T-helper 2 cell (primary cell): Measurements from ENCODE around the gene S100A8.
A peak's percentile ranks its signal among the peaks of the same experiment; 100 is the strongest.
"Not testable (repeated sequence)": the region's sequence is repeated elsewhere in the genome, so short reads cannot be mapped to it uniquely, and the experiment has no call there.

Experiments used
- DNase-seq, 5 experiments: peaks; one replicate each; pipeline versions ENCODE4 v3.0.0 to v3.0.0-alpha.2; 2012 to 2022
- total RNA-seq, 2 donors: gene quantifications; one replicate each; lab custom pipeline; 2026; lab: John Stamatoyannopoulos, UW

S100A8 gene
- 0 to 0.07 reads per million in 2 donors for total RNA-seq

- DNase-seq: no peak
Measured at GRCh38 chr1:153390938-153391710, at the start of gene S100A8. Gene S100A8 (minus strand): TSS chr1:153391073. CDS start chr1:153390535, 538 bp downstream.

DNA sequence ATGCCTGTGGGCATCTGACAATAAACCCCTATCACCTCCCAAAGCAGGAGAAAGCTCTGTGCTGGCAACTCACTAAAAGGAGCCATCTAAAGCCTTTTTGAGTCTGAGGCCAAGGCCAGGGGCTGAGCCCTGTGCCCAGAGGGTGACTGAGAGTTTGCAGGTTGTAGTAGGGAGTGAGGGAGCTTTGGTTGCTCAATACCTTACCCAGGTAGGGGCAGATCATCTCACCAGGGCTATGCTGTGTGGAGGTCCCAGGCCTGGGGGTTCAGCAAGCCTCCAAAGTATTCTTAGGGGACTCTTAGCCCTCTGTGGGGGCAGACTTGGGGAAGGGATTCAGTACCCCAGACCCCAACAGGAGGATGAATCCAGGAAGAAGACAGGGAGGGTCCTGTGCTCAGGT is 48.4 kb upstream of the S100A8 start:
- DNase-seq: no peak

DNA sequence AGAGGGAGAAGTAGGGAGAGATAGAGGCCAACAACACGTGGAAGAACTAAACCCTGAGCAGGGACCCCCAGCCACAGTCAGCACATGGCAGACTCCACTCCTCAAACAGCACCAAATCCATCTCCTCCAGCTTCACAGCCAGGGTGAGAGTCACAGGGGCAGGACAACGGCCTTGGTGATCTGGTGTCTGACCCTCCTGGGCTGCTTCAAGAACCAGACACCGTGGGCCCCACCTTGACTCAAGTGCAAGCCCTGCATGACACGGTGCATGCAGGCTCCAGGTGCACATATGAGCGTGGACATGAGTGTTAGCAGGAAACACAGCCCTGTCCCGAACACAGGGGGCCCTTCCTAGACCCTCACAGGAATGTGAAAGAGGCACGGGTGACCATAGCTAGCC is 47.7 kb upstream of the S100A8 start:
- DNase-seq: no peak

DNA sequence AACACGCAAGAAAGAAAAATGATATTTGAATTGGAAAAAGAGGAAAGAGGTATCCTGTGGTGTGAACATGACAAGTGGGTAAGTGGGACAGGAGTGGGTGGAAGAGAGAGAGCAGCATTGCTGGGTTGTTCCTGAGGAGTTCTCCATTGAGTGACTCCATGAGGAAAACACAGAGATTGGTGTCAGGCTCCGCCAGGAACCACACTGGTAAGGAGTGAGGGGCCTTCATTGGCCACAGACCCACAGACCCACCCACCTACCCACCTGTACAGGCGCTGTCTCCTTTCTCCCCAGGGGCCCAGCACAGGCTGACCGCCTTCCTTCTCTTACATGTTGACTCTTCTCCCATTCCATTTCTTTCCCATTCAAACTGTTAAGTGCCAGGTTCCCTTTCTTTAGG is 46.4 kb upstream of the S100A8 start:
- no peak for DNase-seq

DNA sequence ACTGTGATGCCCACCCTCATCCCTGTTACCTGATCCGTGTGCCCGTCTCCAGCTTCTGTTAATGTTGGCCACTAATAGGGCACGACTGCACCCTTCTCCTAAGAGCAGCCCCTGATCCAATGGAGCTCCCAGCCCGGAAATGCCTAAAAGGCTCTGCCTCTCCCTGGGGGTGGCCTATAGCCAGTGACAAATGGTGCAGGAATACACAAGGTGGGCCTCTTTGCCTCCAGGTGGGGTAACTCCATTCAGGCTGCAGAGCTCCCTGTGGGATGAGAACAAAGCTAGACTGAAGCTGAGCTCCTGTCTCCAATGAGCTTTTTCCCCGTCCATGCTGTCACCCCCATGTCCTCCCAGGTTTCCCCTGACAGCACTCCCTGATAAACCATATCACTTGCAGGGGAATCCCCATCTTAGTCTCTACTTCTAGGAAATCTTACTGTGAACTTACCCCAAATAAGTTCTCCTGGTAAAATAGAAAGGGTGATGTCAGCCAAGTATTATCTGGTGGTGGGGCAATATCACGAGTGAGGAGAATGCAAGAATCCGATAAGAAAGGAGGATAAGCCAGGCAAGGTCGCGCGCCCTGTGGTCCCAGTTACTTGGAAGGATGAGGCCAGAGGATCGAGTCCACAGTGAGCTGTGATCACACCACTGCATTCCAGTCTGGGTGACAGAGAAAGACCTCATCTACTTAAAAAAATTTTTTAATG is 44.0 kb upstream of the S100A8 start:
- no peak for DNase-seq

DNA sequence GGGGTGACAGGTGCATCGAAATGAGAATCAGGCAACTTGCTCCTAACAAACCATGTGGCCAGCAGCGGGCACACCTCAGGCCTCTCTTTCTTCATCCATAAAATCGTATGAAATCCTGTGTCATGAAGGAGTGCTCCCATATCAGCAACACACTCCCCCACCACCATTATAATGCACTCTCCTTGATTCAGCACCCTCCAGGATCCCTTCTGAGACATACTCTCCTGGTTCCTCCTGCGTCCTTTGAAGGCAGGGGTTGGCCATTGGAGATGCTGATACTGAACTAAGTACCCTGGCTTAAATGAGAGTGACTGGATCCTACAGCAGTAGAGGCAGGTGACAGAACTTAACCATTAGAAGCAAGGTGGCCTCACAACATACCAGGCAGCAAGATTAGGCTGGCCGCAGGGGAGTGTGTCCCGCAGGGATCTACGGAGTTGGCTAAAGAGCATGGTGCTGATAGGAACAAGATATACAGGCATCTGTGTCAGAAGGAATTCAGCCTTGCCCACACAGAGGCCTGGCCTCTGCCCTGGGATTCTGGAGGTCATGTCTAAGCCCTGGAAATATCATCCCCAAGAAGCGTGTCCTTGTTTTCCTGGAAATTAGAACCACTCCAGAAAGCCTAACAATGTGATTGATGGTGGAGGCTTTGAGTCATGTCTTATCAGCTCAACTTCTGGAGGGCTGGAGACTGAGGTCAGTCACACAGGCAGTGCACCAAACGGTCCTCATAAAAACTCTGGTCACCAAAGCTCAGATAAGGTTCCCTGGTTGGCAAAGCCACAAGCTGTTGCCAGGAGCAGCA is 42.2 kb upstream of the S100A8 start:
- DNase-seq: no peak

DNA sequence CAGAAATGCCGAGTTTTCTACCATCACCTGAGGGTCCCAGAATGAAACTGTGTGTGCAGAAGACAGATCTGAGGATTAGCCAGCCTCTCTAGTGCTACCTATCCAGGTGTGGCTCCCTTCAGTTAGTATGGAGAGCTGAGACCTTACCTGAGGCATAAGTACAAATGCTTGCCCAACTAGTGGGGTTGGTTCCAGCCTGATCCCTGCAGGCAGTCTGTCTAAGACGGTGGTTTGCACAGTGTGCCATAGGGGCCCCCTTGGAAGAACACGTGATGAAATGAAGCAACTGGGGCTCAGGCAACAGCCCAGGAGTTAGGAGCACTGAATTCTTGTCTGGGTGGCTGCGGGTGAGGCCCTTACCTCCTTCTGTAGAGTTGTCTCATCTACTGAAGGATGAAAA is 41.1 kb upstream of the S100A8 start:
- no peak for DNase-seq

GRCh38 chr1:153431427-153431826 is 40.6 kb upstream of the S100A8 start:
- DNase-seq: no peak

DNA sequence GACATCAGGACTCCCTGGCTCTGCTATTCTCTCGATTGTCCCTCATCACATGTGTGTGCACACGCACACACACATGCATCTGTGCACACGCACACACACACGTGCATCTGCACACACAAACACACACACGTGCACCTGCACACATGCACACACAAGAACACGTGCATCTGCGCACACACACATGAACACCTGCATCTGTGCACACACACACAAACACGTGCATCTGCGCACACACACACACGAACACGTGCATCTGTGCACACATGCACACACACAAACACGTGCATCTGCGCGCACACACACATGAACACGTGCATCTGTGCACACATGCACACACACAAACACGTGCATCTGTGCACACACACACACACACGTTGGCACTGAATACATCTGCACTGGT is 40.1 kb upstream of the S100A8 start:
- DNase-seq: no peak

- no peak for DNase-seq
Measured at GRCh38 chr1:153430561-153430960, 39.7 kb upstream of the S100A8 start.

DNA sequence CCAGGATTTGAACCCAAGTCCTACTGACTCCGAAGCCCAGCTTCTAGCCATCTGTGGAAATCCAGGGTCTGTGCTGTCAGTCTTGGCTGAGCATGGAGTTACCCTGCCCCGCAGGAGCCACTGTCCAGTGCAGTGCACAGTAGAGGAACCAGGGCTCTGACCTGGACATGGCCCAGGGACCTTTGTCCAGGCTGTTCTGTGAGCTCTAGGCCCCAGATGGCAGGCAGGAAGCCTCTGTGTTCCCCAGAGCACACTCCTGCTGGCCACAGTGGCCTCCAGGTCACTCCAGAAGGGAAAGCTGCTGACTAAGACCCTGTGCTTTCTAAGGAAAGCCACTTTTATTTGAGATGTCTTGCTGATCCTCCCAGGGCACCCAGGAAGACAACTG is 39.3 kb upstream of the S100A8 start:
- DNase-seq: no peak

GRCh38 chr1:153429266-153430165 is 38.6 kb upstream of the S100A8 start:
- DNase-seq: no peak

- no peak for DNase-seq
Measured at GRCh38 chr1:153428791-153429190, 37.9 kb upstream of the S100A8 start.

GRCh38 chr1:153428073-153428638 is 37.3 kb upstream of the S100A8 start:
- DNase-seq: no peak

DNA sequence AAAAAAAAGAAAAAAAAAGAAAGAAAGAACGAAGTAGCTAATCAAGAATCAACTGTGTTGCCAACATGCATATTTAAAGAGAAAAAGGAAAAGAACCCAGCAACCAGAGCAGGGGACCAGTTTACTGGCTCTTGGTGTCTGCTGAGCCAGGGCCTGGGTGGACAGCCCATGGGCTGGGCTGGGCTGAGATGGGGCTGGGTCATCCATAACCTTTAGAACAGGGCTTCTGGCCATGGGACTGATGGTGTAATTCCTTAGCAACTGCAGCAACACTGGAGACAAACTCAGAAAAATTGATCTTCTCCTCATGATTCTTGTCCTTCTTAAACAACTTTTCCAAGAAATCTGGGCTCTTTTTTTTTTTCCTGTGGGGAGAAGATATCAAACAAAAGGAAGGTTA is 35.9 kb upstream of the S100A8 start:
- no peak for DNase-seq

DNA sequence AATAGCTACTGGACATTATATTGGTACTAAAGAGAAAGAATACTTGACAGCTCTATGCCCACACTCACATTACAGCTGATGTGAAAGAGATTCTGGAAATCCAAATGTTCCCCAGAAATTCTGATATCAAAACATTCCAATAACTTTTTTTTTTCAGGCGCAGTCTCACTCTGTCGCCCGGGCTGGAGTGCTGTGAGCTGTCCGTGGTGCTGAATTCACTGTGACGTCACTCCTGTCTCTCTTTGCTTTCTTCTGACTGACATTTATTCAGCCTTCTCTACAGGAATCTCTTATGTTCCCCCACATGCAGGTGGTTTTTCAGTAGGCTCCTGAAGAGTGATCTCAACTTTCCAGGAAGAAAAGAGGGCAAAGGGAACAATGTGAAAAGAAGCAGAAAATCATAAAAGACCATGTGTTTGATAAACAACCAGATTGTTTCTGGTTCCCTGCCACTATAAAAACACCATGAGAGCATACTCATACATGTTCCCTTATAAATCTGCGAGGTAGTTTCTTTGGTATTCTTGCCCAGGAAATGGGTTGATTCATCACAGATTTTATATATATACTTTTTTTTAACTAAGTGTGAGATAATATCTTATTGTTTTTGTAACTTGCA is 31.7 kb upstream of the S100A8 start:
- DNase-seq: peak; percentile 16 to 56 (median 49)

DNA sequence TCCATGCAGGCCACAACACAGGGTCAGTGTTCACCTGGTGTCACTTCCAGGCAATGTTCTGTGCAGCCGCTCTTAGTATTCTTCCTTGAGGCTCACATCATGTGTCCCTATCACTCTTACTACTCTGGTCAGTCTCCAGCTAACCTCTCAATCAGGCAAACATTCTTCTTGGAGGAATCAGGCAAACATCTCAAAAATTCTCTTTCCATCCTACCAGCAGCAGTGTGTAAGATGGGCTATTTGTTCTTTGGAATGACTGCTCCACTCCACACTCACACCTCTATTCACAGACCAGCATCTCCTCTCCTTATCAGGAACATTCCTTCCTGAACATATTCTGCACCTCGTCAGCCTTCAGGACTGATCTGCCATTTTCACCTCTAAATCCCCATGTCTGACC is 29.4 kb upstream of the S100A8 start:
- DNase-seq: no peak

- not testable (repeated sequence) for DNase-seq
Measured at GRCh38 chr1:153419436-153419793, 28.5 kb upstream of the S100A8 start.

DNA sequence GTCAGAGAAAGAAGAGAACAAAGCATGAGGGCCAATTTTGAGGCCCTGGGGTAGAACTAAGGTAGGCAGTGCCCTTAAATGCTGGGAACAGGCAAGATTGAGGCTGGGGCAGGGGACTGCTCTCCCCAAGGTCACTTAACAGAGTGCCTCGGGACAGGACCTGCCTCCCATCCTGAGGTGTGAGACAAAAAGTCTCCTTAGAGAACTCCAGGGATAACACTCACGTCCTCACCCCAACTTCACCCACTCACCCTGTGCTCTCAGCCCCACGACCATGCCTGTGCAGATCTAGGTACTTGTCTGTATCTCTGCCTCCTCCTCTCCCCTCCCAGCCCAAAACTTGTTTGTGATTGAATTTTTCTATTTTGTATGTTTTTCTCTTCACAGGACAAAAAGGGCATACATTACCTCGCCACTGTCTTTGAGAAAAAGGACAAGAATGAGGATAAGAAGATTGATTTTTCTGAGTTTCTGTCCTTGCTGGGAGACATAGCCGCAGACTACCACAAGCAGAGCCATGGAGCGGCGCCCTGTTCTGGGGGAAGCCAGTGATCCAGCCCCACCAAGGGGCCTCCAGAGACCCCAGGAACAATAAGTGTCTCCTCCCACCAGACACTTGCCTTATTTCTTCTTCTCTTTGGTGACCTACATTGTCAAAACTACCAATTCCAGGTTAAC is 28.0 kb upstream of the S100A8 start:
- not testable (repeated sequence) for DNase-seq

- DNase-seq: no peak
Measured at GRCh38 chr1:153417136-153417888, 26.4 kb upstream of the S100A8 start.
